Measurements from ENCODE around the gene ACTR8. TPM values are rescaled to one million over a fixed set of nuclear protein-coding genes. Genes with fewer than 3 reads are reported as not detected.

ACTR8 gene
- total and polyA plus RNA-seq, 8 donors: 26.1 to 48.4 (median 44.0) TPM

GRCh38 chr3:53913401-53913800 lies 31.4 kb upstream of the ACTR8 start:
- Histone ChIP-seq H3K27ac (no peak overlapping the region), H3K9me3 (no peaks in the 10 kb centered on the region), H3K27me3 (peaks cover 8 to 35% of the 10 kb centered on the region in 2 donors), H3K4me3 (no peak overlapping the region), H3K36me3 (no peaks in the 10 kb centered on the region), H3K4me1 (no peaks in the 10 kb centered on the region)
- TF ChIP-seq CTCF (IDR thresholded peaks at IDR 0.05): no peak
- intact Hi-C loops (cut with DNase I): no loop called here
- ATAC-seq: no peak
- DNase-seq: no peak

GRCh38 chr3:53902711-53903110 lies 20.8 kb upstream of the ACTR8 start:
- no peak for TF ChIP-seq CTCF (IDR thresholded peaks at IDR 0.05)
- Histone ChIP-seq H3K27ac (no peak overlapping the region), H3K36me3 (no peaks in the 10 kb centered on the region), H3K27me3 (peaks cover 0 to 15% of the 10 kb centered on the region in 2 donors), H3K4me3 (no peak overlapping the region), H3K9me3 (no peaks in the 10 kb centered on the region), H3K4me1 (no peaks in the 10 kb centered on the region)
- ATAC-seq: no peak
- DNase-seq: no peak
- intact Hi-C loops (cut with DNase I): no loop called here

GRCh38 chr3:53902067-53902466 lies 20.1 kb upstream of the ACTR8 start:
- DNase-seq: no peak
- no peak for TF ChIP-seq CTCF (IDR thresholded peaks at IDR 0.05)
- Histone ChIP-seq H3K36me3 (no peaks in the 10 kb centered on the region), H3K4me1 (no peaks in the 10 kb centered on the region), H3K9me3 (no peaks in the 10 kb centered on the region), H3K27me3 (peaks cover 4 to 21% of the 10 kb centered on the region in 2 donors), H3K27ac (no peak overlapping the region), H3K4me3 (no peak overlapping the region)
- intact Hi-C loops (cut with DNase I): no loop called here
- ATAC-seq: no peak

- no peak for ATAC-seq
- no peaks in the 10 kb centered on the region for H3K9me3 ChIP-seq
- intact Hi-C loops (cut with DNase I): no loop called here
- no peak overlapping the region for H3K27ac ChIP-seq
- H3K27me3 ChIP-seq: peaks cover 8 to 29% of the 10 kb centered on the region in 2 donors
- no peaks in the 10 kb centered on the region for H3K36me3 ChIP-seq
- no peaks in the 10 kb centered on the region for H3K4me1 ChIP-seq
- no peak overlapping the region for H3K4me3 ChIP-seq
- no peak for TF ChIP-seq CTCF (IDR thresholded peaks at IDR 0.05)
- DNase-seq: no peak
Measured at GRCh38 chr3:53900666-53901331, 18.8 kb upstream of the ACTR8 start.

GRCh38 chr3:53899750-53900149 lies 17.8 kb upstream of the ACTR8 start:
- intact Hi-C loops (cut with DNase I): no loop called here
- Histone ChIP-seq H3K27me3 (peaks cover 8 to 34% of the 10 kb centered on the region in 2 donors), H3K4me1 (no peaks in the 10 kb centered on the region), H3K4me3 (no peak overlapping the region), H3K27ac (no peak overlapping the region), H3K9me3 (no peaks in the 10 kb centered on the region), H3K36me3 (no peaks in the 10 kb centered on the region)
- ATAC-seq (peak; percentile 65), DNase-seq (no peak)
- no peak for TF ChIP-seq CTCF (IDR thresholded peaks at IDR 0.05)
